IMR-90 (cell line): ENCODE data around the gene TMEM86B. TPM values are rescaled to one million over a fixed set of nuclear protein-coding genes. Genes with fewer than 3 reads are reported as not detected.

Source experiments
- ATAC-seq: fragments of 200-7000 bp; cut with Tn5 transposase; 2 replicates; pipeline ENCODE4 v1.9.1; 2020; ENCODE audit warnings: low read depth, mild to moderate bottlenecking, moderate library complexity
- BruUV-seq: library from RNA; stranded (reverse); fragments of 400-500 nt; replicated peaks from 2 replicates; lab custom pipeline; 2021; lab: Mats Ljungman, UMichigan
- CTCF ChIA-PET: fragments of 300-600 bp; formaldehyde crosslinking; extraction: SDS; loops from one replicate; lab custom pipeline; 2021; ENCODE audit warnings: antibody characterized with exemption; lab: Yijun Ruan, JAX
- POLR2A ChIA-PET: fragments of 300-600 bp; sonication (Branson Sonifier 250); formaldehyde crosslinking; loops from one replicate; lab custom pipeline; 2022; ENCODE audit warnings: antibody characterized with exemption; ENCODE audit not compliant: unreplicated experiment; lab: Charles Lee
- DNase-seq: peaks from one replicate; pipeline ENCODE4 v3.0.0; 2013
- H2AFZ ChIP-seq: replicated peaks from 2 replicates; pipeline ENCODE3; 2013; ENCODE audit warnings: low read length, mild to moderate bottlenecking; ENCODE audit not compliant: poor library complexity
- H2AK5ac ChIP-seq: 2 replicates; pipeline ENCODE4 v1.6.1; 2013; ENCODE audit warnings: low read depth, low read length, inconsistent platforms
- H2AK9ac ChIP-seq: replicated peaks from 2 replicates; pipeline ENCODE3; 2013; ENCODE audit warnings: mild to moderate bottlenecking, low read depth, low read length, moderate library complexity; ENCODE audit not compliant: poor library complexity
- H2BK120ac ChIP-seq: 2 replicates; pipeline ENCODE4 v1.6.1; 2013; ENCODE audit warnings: low read depth, low read length, inconsistent platforms
- H2BK15ac ChIP-seq: 3 replicates; pipeline ENCODE4 v1.6.1; 2013; ENCODE audit warnings: low read depth, low read length, inconsistent platforms
- H2BK20ac ChIP-seq: 2 replicates; pipeline ENCODE4 v1.6.1; 2013; ENCODE audit warnings: low read depth, mild to moderate bottlenecking, inconsistent platforms, low read length, moderate library complexity
- H2BK5ac ChIP-seq: 2 replicates; pipeline ENCODE4 v1.6.1; 2013; ENCODE audit warnings: mild to moderate bottlenecking, low read depth, low read length, inconsistent platforms; ENCODE audit not compliant: poor library complexity, severe bottlenecking
- H3K14ac ChIP-seq: replicated peaks from 2 replicates; pipeline ENCODE4 v1.6.1; 2013; ENCODE audit warnings: low read depth, low read length, inconsistent platforms
- H3K18ac ChIP-seq: 2 replicates; pipeline ENCODE4 v1.6.1; 2013; ENCODE audit warnings: low read depth, low read length, control low read depth
- H3K23ac ChIP-seq: 2 replicates; pipeline ENCODE4 v1.6.1; 2013; ENCODE audit warnings: low read depth, low read length, inconsistent platforms
- H3K27ac ChIP-seq: 2 replicates; pipeline ENCODE4 v1.5.1; 2013; ENCODE audit warnings: mild to moderate bottlenecking, control low read depth, low read length; ENCODE audit not compliant: insufficient read depth
- H3K27me3 ChIP-seq: 2 replicates; pipeline ENCODE4 v1.6.1; 2013; ENCODE audit warnings: low read length; ENCODE audit not compliant: control insufficient read depth, insufficient read depth
- H3K36me3 ChIP-seq: 2 replicates; pipeline ENCODE4 v1.6.1; 2013; ENCODE audit warnings: low read length, mixed read lengths; ENCODE audit not compliant: control insufficient read depth, insufficient read depth
- H3K4ac ChIP-seq: 2 replicates; pipeline ENCODE4 v1.6.1; 2013; ENCODE audit warnings: low read depth, low read length, inconsistent platforms
- H3K4me1 ChIP-seq: 2 replicates; pipeline ENCODE4 v1.6.1; 2013; ENCODE audit warnings: low read length, mixed read lengths; ENCODE audit not compliant: control insufficient read depth, insufficient read depth
- H3K4me2 ChIP-seq: 2 replicates; pipeline ENCODE4 v1.6.1; 2013; ENCODE audit warnings: low read depth, mild to moderate bottlenecking, control low read depth, low read length, moderate library complexity
- H3K4me3 ChIP-seq: 2 replicates; pipeline ENCODE4 v1.5.1; 2013; ENCODE audit warnings: low read depth, mild to moderate bottlenecking, control low read depth, low read length, moderate library complexity; ENCODE audit not compliant: insufficient read depth
- H3K56ac ChIP-seq: 2 replicates; pipeline ENCODE4 v1.6.1; 2013; ENCODE audit warnings: low read length, inconsistent platforms; ENCODE audit not compliant: insufficient read depth; ENCODE audit errors: extremely low read depth
- H3K79me1 ChIP-seq, 2 experiments: 2 replicates each; pipeline ENCODE4 v1.6.1; 2013; ENCODE audit warnings: low read length in 2 of 2, inconsistent platforms in 1 of 2, low read depth in 1 of 2
- H3K9ac ChIP-seq: 2 replicates; pipeline ENCODE4 v1.6.1; 2013; ENCODE audit warnings: low read depth, low read length, control low read depth
- H3K9me1 ChIP-seq: 2 replicates; pipeline ENCODE4 v1.6.1; 2013; ENCODE audit warnings: low read length, inconsistent platforms; ENCODE audit not compliant: insufficient read depth
- H3K9me3 ChIP-seq: 2 replicates; pipeline ENCODE4 v1.6.1; 2013; ENCODE audit warnings: low read length; ENCODE audit not compliant: control insufficient read depth, insufficient read depth
- H4K20me1 ChIP-seq: 2 replicates; pipeline ENCODE4 v1.6.1; 2013; ENCODE audit warnings: low read length, inconsistent platforms; ENCODE audit not compliant: insufficient read depth
- H4K5ac ChIP-seq: 2 replicates; pipeline ENCODE4 v1.6.1; 2013; ENCODE audit warnings: mild to moderate bottlenecking, low read depth, low read length, control low read depth
- H4K8ac ChIP-seq, 2 experiments: 2 replicates each; pipeline ENCODE4 v1.6.1; 2013; ENCODE audit warnings: low read depth in 2 of 2, low read length in 2 of 2, control low read depth in 1 of 2, inconsistent platforms in 1 of 2
- H4K91ac ChIP-seq: 2 replicates; pipeline ENCODE4 v1.6.1; 2013; ENCODE audit warnings: low read depth, low read length, inconsistent platforms; ENCODE audit not compliant: insufficient read depth
- CEBPB ChIP-seq: IDR thresholded peaks from 2 replicates; pipeline ENCODE4 v1.6.1; 2012; ENCODE audit warnings: low read depth, low read length, improper control_type of control experiment
- CHD1 ChIP-seq: IDR thresholded peaks from 2 replicates; pipeline ENCODE4 v1.6.1; 2012; ENCODE audit warnings: low read depth, low read length, improper control_type of control experiment
- MXI1 ChIP-seq: IDR thresholded peaks from 2 replicates; pipeline ENCODE4 v1.6.1; 2012; ENCODE audit warnings: low read depth, mild to moderate bottlenecking, low read length, moderate library complexity, borderline replicate concordance
- NFE2L2 ChIP-seq: fragments of 150-350 bp; IDR thresholded peaks from 2 replicates; pipeline ENCODE4 v1.6.1; 2016; ENCODE audit warnings: low read depth, mild to moderate bottlenecking, low read length
- POLR2A ChIP-seq: IDR thresholded peaks from 2 replicates; pipeline ENCODE4 v1.6.1; 2012; ENCODE audit warnings: mild to moderate bottlenecking, low read depth, low read length
- RCOR1 ChIP-seq: IDR thresholded peaks from 2 replicates; pipeline ENCODE4 v1.6.1; 2012; ENCODE audit warnings: mild to moderate bottlenecking, low read length, improper control_type of control experiment; ENCODE audit not compliant: insufficient replicate concordance
- RFX5 ChIP-seq: IDR thresholded peaks from 2 replicates; pipeline ENCODE4 v1.8.0; 2012; ENCODE audit warnings: low read depth, mild to moderate bottlenecking, low read length, moderate library complexity
- USF2 ChIP-seq: fragments of 150-350 bp; IDR thresholded peaks from 2 replicates; pipeline ENCODE4 v1.6.1; 2017; ENCODE audit warnings: mild to moderate bottlenecking, antibody characterized with exemption, low read length, low read depth
- WGBS, 2 experiments: methylation state at CpG; one replicate each; pipeline versions ENCODE4 v1.1.5 to v1.1.7; 2013; ENCODE audit warnings: missing lambda C conversion rate in 2 of 2; ENCODE audit not compliant: insufficient read length in 1 of 2; ENCODE audit errors: extremely low coverage in 2 of 2; 5-methylcytosine and 5-hydroxymethylcytosine counted together
- dilution Hi-C: fragments of 300-500 bp; cut with HindIII; formaldehyde crosslinking; loops from one replicate; pipeline ENCODE4 v1.14.3; 2018; ENCODE audit warnings: low sequenced_read_pairs; ENCODE audit not compliant: unreplicated experiment
- in situ Hi-C: fragments of 300-500 bp; cut with MboI; formaldehyde crosslinking; loops from 3 replicates; pipeline ENCODE4 v1.14.3; 2019; ENCODE audit warnings: low sequenced_read_pairs, inconsistent platforms, mixed read lengths
- intact Hi-C: fragments of 100-400 bp; cut with micrococcal nuclease; formaldehyde crosslinking; loops from 2 replicates; pipeline ENCODE4 v1.10.0; 2022
- polyA plus RNA-seq, 3 experiments: library from polyadenylated mRNA; depleted of rRNA; stranded (reverse); fragments of >200 nt; gene quantifications; 2 replicates each; pipeline ENCODE4 v1.2.3, GENCODE V29; 2012; ENCODE audit warnings: low replicate concordance in 1 of 3
- total RNA-seq: library from RNA; depleted of rRNA; stranded (reverse); fragments of >200 nt; gene quantifications from 2 replicates; pipeline ENCODE4 v1.2.3, GENCODE V29; 2012

TMEM86B gene
- total and polyA plus RNA-seq, 2 of the 4 experiments (the other 2 are of a cell fraction): 0.18 to 2.4 TPM

GRCh38 chr19:55251341-55252081 is 22.9 kb upstream of the TMEM86B start:
- H4K91ac ChIP-seq: no peak overlapping the region
- no peak overlapping the region for H3K56ac ChIP-seq
- in situ Hi-C loops (no loop called here), intact Hi-C loops (no loop called here), dilution Hi-C loops (no loop called here)
- H2AK5ac ChIP-seq: no peak overlapping the region
- peaks cover 36% of the 10 kb centered on the region for H3K9me1 ChIP-seq
- no peak overlapping the region for H2BK5ac ChIP-seq
- H4K8ac ChIP-seq: no peak overlapping the region
- H3K4me3 ChIP-seq: no peak overlapping the region
- H3K9ac ChIP-seq: no peak overlapping the region
- 86% methylated on average over 2 of the region's 19 CpGs; no CpG with 5 or more reads in 1 of the 2 experiments for WGBS, 2 experiments
- H2BK120ac ChIP-seq: no peak overlapping the region
- no peak overlapping the region for H3K18ac ChIP-seq
- no TSS peak for BruUV-seq
- no peak for ATAC-seq
- H4K20me1 ChIP-seq: peaks cover 100% of the 10 kb centered on the region
- no peak overlapping the region for H3K23ac ChIP-seq
- H4K5ac ChIP-seq: no peak overlapping the region
- H2AFZ ChIP-seq: no peak overlapping the region
- H3K27ac ChIP-seq: no peak overlapping the region
- H2BK15ac ChIP-seq: no peak overlapping the region
- peaks cover 10 to 94% of the 10 kb centered on the region in 2 experiments for H3K79me1 ChIP-seq
- H2BK20ac ChIP-seq: no peak overlapping the region
- no peak for TF ChIP-seq CHD1
- no peak for TF ChIP-seq RFX5
- TF ChIP-seq NFE2L2: no peak
- no peak for TF ChIP-seq MXI1
- TF ChIP-seq RCOR1: no peak
- TF ChIP-seq POLR2A: no peak
- no peak for TF ChIP-seq CEBPB
- TF ChIP-seq USF2: no peak
- no peak overlapping the region for H3K14ac ChIP-seq
- peaks cover 8% of the 10 kb centered on the region for H3K4me1 ChIP-seq
- H3K4me2 ChIP-seq: no peak overlapping the region
- H2AK9ac ChIP-seq: no peak overlapping the region
- POLR2A ChIA-PET: no interaction called here
- H3K27me3 ChIP-seq: no peaks in the 10 kb centered on the region
- DNase-seq: peak; percentile 16
- CTCF ChIA-PET: no interaction called here
- H3K4ac ChIP-seq: no peak overlapping the region
- H3K36me3 ChIP-seq: peaks cover 5% of the 10 kb centered on the region
- no peaks in the 10 kb centered on the region for H3K9me3 ChIP-seq
